BJ (cell line): ENCODE data around the gene PPP2R5C. TPM values are rescaled to one million over a fixed set of nuclear protein-coding genes. Genes with fewer than 3 reads are reported as not detected.

ENCODE experiments used
- CTCF ChIA-PET: fragments of 350-600 bp; formaldehyde crosslinking; extraction: SDS; loops from one replicate; lab custom pipeline; 2021; ENCODE audit warnings: antibody characterized with exemption, inconsistent platforms; lab: Yijun Ruan, JAX
- POLR2A ChIA-PET: fragments of 300-600 bp; sonication (Branson Sonifier 250); formaldehyde crosslinking; extraction: SDS; loops from one replicate; lab custom pipeline; 2021; ENCODE audit warnings: antibody characterized with exemption; lab: Charles Lee
- DNase-seq: peaks from one replicate; pipeline ENCODE4 v3.0.0-alpha.2; 2011; ENCODE audit warnings: low read depth
- H3K27me3 ChIP-seq: 2 replicates; pipeline ENCODE4 v1.6.0; 2011; ENCODE audit warnings: low read length; ENCODE audit not compliant: control insufficient read depth, insufficient read depth
- H3K36me3 ChIP-seq: 2 replicates; pipeline ENCODE4 v1.5.1; 2011; ENCODE audit warnings: low read length; ENCODE audit not compliant: control insufficient read depth, insufficient read depth
- H3K4me3 ChIP-seq: 2 replicates; pipeline ENCODE4 v1.5.1; 2011; ENCODE audit warnings: low read depth, mild to moderate bottlenecking, control low read depth, low read length
- CTCF ChIP-seq: IDR thresholded peaks from 2 replicates; pipeline ENCODE4 v1.5.1; 2011; ENCODE audit warnings: low read depth, mild to moderate bottlenecking, control low read depth, inconsistent platforms, low read length, moderate library complexity; ENCODE audit not compliant: insufficient read depth
- polyA plus RNA-seq: library from polyadenylated mRNA; depleted of rRNA; stranded (reverse); fragments of >200 nt; gene quantifications from 2 replicates; pipeline ENCODE4 v1.2.3, GENCODE V29; 2011

Gene PPP2R5C
- polyA plus RNA-seq, 1 experiment, result 55.8 TPM

GRCh38 chr14:101715210-101716076, 46.1 kb upstream of the PPP2R5C start:
- H3K27me3 ChIP-seq, result peaks cover 4% of the 10 kb centered on the region; the same call in 1 of the 2 replicates
- CTCF ChIA-PET, result interaction anchor here (0.6 to 0.7 kb wide), 2 partner anchors 8 to 383 kb away, joined by 3 read pairs; no protein-coding TSS in a partner anchor
- POLR2A ChIA-PET, result no interaction called here
- no peaks in the 10 kb centered on the region for H3K36me3 ChIP-seq
- DNase-seq, result no peak
- TF ChIP-seq CTCF, result no peak
- no peak overlapping the region for H3K4me3 ChIP-seq

- no peak for TF ChIP-seq CTCF
- Histone ChIP-seq H3K27me3 (peaks cover 3% of the 10 kb centered on the region; the same call in 1 of the 2 replicates), H3K4me3 (no peak overlapping the region), H3K36me3 (no peaks in the 10 kb centered on the region)
- DNase-seq, result no peak
- ChIA-PET POLR2A (no interaction called here), CTCF (interaction anchor here (0.7 kb wide), 1 partner anchor 9 kb away, joined by 3 read pairs; no protein-coding TSS in a partner anchor)
Measured at GRCh38 chr14:101716077-101716950, 45.2 kb upstream of the PPP2R5C start.

- POLR2A ChIA-PET, result no interaction called here
- no peak for TF ChIP-seq CTCF
- DNase-seq, result no peak
- CTCF ChIA-PET, result no interaction called here
- H3K4me3 ChIP-seq, result no peak overlapping the region
- H3K27me3 ChIP-seq, result peaks cover 3% of the 10 kb centered on the region; the same call in 1 of the 2 replicates
- no peaks in the 10 kb centered on the region for H3K36me3 ChIP-seq
Measured at GRCh38 chr14:101716956-101717662, 44.4 kb upstream of the PPP2R5C start.

- TF ChIP-seq CTCF, result no peak
- no peaks in the 10 kb centered on the region for H3K36me3 ChIP-seq
- ChIA-PET CTCF (no interaction called here), POLR2A (no interaction called here)
- DNase-seq, result no peak
- H3K27me3 ChIP-seq, result peaks cover 3% of the 10 kb centered on the region; the same call in 1 of the 2 replicates
- H3K4me3 ChIP-seq, result no peak overlapping the region
Measured at GRCh38 chr14:101717663-101718490, 43.6 kb upstream of the PPP2R5C start.
